Uterus (tissue), 2 donors: ENCODE results near the gene CAPN15.

Source experiments
- POLR2A ChIP-seq, 2 donors: fragments of 450-650 bp; IDR thresholded peaks; one replicate each; pipeline ENCODE4 v1.6.1; 2016; ENCODE audit warnings: antibody characterized with exemption in 2 of 2, mild to moderate bottlenecking in 1 of 2, moderate library complexity in 1 of 2
- TF ChIP-seq, protein P1 (sequence below), 4 experiments: fragments of 200-600 bp in 2 of 4; fragments of 450-650 bp in 2 of 4; sonication (generic) in 2 of 4; IDR thresholded peaks; one replicate each; pipeline ENCODE4 v1.5.1; 2016 to 2019; ENCODE audit warnings: antibody characterized with exemption in 4 of 4, mild to moderate bottlenecking in 2 of 4, moderate library complexity in 1 of 4

DNA sequence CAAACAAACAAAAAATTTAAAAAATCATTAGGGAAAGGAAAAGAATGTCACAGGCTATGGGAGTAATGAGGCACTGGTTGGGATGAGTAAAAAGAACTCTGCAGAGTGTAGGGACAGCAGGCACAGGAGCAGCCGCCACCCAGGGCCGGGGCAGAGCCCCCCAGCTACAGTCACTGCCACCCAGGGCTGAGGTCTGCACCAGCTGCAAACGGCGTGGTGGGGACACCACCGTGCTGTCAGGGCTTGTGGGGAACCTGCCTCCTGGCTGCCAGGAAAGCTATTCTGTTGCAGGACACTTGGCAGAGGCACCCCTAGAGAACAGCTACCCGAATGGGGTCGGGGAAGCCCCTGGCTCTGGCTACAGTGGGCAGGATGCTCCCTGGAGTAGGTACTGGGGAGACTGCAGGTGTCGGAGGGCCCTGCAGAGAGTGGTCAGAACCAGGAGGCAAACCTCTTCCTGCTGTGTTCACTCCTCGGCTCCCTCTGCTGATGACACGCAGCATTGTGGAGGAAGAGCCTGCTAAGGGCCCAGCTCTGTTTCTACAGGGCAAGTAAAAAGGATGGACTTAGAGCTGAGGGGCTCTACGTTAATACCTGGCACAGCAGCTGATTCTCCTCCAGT lies 32.3 kb upstream of the CAPN15 start:
- TF ChIP-seq, protein P1, sequence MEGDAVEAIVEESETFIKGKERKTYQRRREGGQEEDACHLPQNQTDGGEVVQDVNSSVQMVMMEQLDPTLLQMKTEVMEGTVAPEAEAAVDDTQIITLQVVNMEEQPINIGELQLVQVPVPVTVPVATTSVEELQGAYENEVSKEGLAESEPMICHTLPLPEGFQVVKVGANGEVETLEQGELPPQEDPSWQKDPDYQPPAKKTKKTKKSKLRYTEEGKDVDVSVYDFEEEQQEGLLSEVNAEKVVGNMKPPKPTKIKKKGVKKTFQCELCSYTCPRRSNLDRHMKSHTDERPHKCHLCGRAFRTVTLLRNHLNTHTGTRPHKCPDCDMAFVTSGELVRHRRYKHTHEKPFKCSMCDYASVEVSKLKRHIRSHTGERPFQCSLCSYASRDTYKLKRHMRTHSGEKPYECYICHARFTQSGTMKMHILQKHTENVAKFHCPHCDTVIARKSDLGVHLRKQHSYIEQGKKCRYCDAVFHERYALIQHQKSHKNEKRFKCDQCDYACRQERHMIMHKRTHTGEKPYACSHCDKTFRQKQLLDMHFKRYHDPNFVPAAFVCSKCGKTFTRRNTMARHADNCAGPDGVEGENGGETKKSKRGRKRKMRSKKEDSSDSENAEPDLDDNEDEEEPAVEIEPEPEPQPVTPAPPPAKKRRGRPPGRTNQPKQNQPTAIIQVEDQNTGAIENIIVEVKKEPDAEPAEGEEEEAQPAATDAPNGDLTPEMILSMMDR (IDR thresholded peaks at IDR 0.05), result peak in 1 of 4 experiments; percentile 18
- TF ChIP-seq POLR2A (IDR thresholded peaks at IDR 0.05), result no peak
